Body of pancreas (tissue), 4 donors: ENCODE data around the gene SEMA6D.

ENCODE experiments used
- POLR2A ChIP-seq, 3 donors: fragments of 450-650 bp; IDR thresholded peaks; one replicate each; pipeline ENCODE4 v1.6.1; 2016; ENCODE audit warnings: antibody characterized with exemption in 3 of 3, mild to moderate bottlenecking in 2 of 3
- TF ChIP-seq, protein P1 (sequence below), 7 experiments: fragments of 450-650 bp in 4 of 7; fragments of 200-600 bp in 3 of 7; sonication (generic) in 3 of 7; IDR thresholded peaks; one replicate each; pipeline ENCODE4 v1.5.1; 2016 to 2019; ENCODE audit warnings: antibody characterized with exemption in 7 of 7

DNA sequence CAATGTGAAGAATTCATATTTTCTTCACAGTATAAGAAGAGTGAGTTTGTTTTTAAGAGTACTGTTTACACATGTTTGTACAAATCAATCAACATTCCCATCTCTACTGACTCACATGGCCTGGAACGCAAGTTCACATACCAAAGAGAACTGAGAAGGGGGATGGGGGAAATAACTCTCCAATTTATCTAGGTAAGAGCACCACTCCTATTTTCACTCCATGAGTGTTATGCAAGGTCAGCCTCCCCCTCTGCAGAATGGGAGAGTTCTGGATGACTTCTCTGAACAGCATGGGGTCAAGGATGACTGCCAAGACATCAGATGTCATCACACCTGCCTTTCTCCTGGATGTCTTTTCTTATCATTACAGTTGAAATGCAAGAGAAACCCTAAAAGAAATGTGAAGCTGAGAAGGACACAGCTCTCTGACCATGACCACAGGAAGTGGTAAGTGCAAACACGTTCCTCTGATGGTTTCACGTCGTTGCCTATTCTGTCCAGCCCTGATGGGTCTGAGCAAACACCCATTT, 95.2 kb downstream of the SEMA6D start:
- TF ChIP-seq, protein P1, sequence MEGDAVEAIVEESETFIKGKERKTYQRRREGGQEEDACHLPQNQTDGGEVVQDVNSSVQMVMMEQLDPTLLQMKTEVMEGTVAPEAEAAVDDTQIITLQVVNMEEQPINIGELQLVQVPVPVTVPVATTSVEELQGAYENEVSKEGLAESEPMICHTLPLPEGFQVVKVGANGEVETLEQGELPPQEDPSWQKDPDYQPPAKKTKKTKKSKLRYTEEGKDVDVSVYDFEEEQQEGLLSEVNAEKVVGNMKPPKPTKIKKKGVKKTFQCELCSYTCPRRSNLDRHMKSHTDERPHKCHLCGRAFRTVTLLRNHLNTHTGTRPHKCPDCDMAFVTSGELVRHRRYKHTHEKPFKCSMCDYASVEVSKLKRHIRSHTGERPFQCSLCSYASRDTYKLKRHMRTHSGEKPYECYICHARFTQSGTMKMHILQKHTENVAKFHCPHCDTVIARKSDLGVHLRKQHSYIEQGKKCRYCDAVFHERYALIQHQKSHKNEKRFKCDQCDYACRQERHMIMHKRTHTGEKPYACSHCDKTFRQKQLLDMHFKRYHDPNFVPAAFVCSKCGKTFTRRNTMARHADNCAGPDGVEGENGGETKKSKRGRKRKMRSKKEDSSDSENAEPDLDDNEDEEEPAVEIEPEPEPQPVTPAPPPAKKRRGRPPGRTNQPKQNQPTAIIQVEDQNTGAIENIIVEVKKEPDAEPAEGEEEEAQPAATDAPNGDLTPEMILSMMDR (IDR thresholded peaks at IDR 0.05), result no peak
- no peak for TF ChIP-seq POLR2A (IDR thresholded peaks at IDR 0.05)
